Liver (tissue), 9 donors: ENCODE data around the gene MAGEB5. TPM values are rescaled to one million over a fixed set of nuclear protein-coding genes. Genes with fewer than 3 reads are reported as not detected.
"Not testable (repeated sequence)": the region's sequence is repeated elsewhere in the genome, so short reads cannot be mapped to it uniquely, and the experiment has no call there.

Experiments
- DNase-seq: peaks from one replicate; pipeline ENCODE4 v3.0.0-alpha.2; 2017; ENCODE audit warnings: low spot score
- H3K27ac ChIP-seq, 2 donors: one replicate each; pipeline ENCODE4 v1.7.0; 2013; ENCODE audit warnings: inconsistent platforms in 2 of 2, low read length in 2 of 2, control low read depth in 1 of 2, low read depth in 1 of 2, mild to moderate bottlenecking in 1 of 2
- H3K27me3 ChIP-seq, 4 donors: one replicate each; pipeline versions ENCODE4 v1.6.1 to v1.7.0; 2013; ENCODE audit warnings: low read length in 3 of 4, inconsistent platforms in 1 of 4, mild to moderate bottlenecking in 1 of 4, moderate library complexity in 1 of 4; ENCODE audit not compliant: control insufficient read depth in 4 of 4, insufficient read depth in 4 of 4
- H3K36me3 ChIP-seq, 4 donors: one replicate each; pipeline versions ENCODE4 v1.6.1 to v1.7.0; 2013; ENCODE audit warnings: low read length in 3 of 4, mild to moderate bottlenecking in 3 of 4, low read depth in 1 of 4, moderate library complexity in 1 of 4; ENCODE audit not compliant: control insufficient read depth in 4 of 4, insufficient read depth in 3 of 4
- H3K4me1 ChIP-seq, 4 donors: one replicate each; pipeline versions ENCODE4 v1.6.1 to v1.7.0; 2013; ENCODE audit warnings: low read length in 3 of 4, mild to moderate bottlenecking in 3 of 4, moderate library complexity in 1 of 4; ENCODE audit not compliant: control insufficient read depth in 4 of 4, insufficient read depth in 4 of 4
- H3K4me3 ChIP-seq, 3 donors: one replicate each; pipeline versions ENCODE4 v1.6.1 to v1.7.0; 2013; ENCODE audit warnings: low read length in 3 of 3, control low read depth in 1 of 3, low read depth in 1 of 3, mild to moderate bottlenecking in 1 of 3
- H3K9ac ChIP-seq, 2 donors: one replicate each; pipeline ENCODE4 v1.7.0; 2013; ENCODE audit warnings: low read length in 2 of 2, mild to moderate bottlenecking in 2 of 2, moderate library complexity in 2 of 2, control low read depth in 1 of 2, low read depth in 1 of 2
- H3K9me3 ChIP-seq, 4 donors: one replicate each; pipeline versions ENCODE4 v1.6.1 to v1.7.0; 2013; ENCODE audit warnings: low read length in 3 of 4; ENCODE audit not compliant: control insufficient read depth in 4 of 4
- EGR1 ChIP-seq, 2 donors: IDR thresholded peaks; 2 replicates each; pipeline ENCODE4 v1.6.1; 2016 to 2018; ENCODE audit warnings: antibody characterized with exemption in 2 of 2, low read depth in 2 of 2
- FOXA1 ChIP-seq: IDR thresholded peaks from 2 replicates; pipeline ENCODE4 v1.6.1; 2016; ENCODE audit warnings: antibody characterized with exemption
- FOXA2 ChIP-seq: IDR thresholded peaks from 2 replicates; pipeline ENCODE4 v1.6.1; 2016; ENCODE audit warnings: antibody characterized with exemption
- GABPA ChIP-seq, 2 donors: IDR thresholded peaks in 1 of 2; conservative IDR thresholded peaks in 1 of 2; 2 replicates each; pipeline ENCODE4 v1.6.1; 2016; ENCODE audit warnings: antibody characterized with exemption in 2 of 2, mild to moderate bottlenecking in 1 of 2, moderate library complexity in 1 of 2
- HNF4A ChIP-seq, 2 donors: conservative IDR thresholded peaks; 2 replicates each; pipeline ENCODE4 v1.6.1; 2016; ENCODE audit warnings: antibody characterized with exemption in 2 of 2, mild to moderate bottlenecking in 2 of 2
- HNF4G ChIP-seq: IDR thresholded peaks from 2 replicates; pipeline ENCODE4 v1.6.1; 2016; ENCODE audit warnings: antibody characterized with exemption
- JUND ChIP-seq, 2 donors: IDR thresholded peaks; 2 replicates each; pipeline ENCODE4 v1.6.1; 2016; ENCODE audit warnings: antibody characterized with exemption in 2 of 2
- REST ChIP-seq: IDR thresholded peaks from 2 replicates; pipeline ENCODE4 v1.6.1; 2016; ENCODE audit warnings: antibody characterized with exemption, mild to moderate bottlenecking
- SP1 ChIP-seq: IDR thresholded peaks from 2 replicates; pipeline ENCODE4 v1.6.1; 2018; ENCODE audit warnings: antibody characterized with exemption, mild to moderate bottlenecking
- TAF1 ChIP-seq: conservative IDR thresholded peaks from 2 replicates; pipeline ENCODE4 v1.6.1; 2016; ENCODE audit warnings: antibody characterized with exemption, mild to moderate bottlenecking
- YY1 ChIP-seq: IDR thresholded peaks from 2 replicates; pipeline ENCODE4 v1.6.1; 2016; ENCODE audit warnings: antibody characterized with exemption, mild to moderate bottlenecking
- WGBS: extraction: QIAGEN DNeasy Blood & Tissue Kit; methylation state at CpG from one replicate; pipeline ENCODE4 v1.1.7; 2013; 5-methylcytosine and 5-hydroxymethylcytosine counted together
- polyA plus RNA-seq, 2 donors: library from polyadenylated mRNA; stranded (reverse) in 1 of 2; unstranded in 1 of 2; fragments of 200-250 nt in 1 of 2; fragments of >200 nt in 1 of 2; fragmentation: Nextera tagmentation in 1 of 2; extraction: Ambion mirVana in 1 of 2; gene quantifications; one replicate each; pipeline versions ENCODE4 v1.2.1 to v1.2.3, GENCODE V29; 2013 to 2015
- total RNA-seq, 2 donors: library from RNA; depleted of rRNA; stranded (reverse); fragments of >200 nt; gene quantifications; one replicate each; pipeline ENCODE4 v1.2.3, GENCODE V29; 2014
- donor health status: healthy.
- donor health status: healthy.
- donor health status: healthy.
- donor health status: healthy.
- donor health status: healthy.

The MAGEB5 gene
- total RNA-seq (not detected), polyA plus RNA-seq (not detected)

- Histone ChIP-seq H3K27ac (no peak within 1 kb of the TSS), H3K4me1 (no peaks in the 10 kb centered on the region), H3K9me3 (no peaks in the 10 kb centered on the region), H3K9ac (no peak within 1 kb of the TSS), H3K27me3 (no peaks in the 10 kb centered on the region), H3K36me3 (no peaks in the 10 kb centered on the region), H3K4me3 (no peak within 1 kb of the TSS)
- no peak for DNase-seq
- WGBS = 65% methylated on average over 5 of the region's 5 CpGs
- TF ChIP-seq YY1 = no peak
- no peak for TF ChIP-seq FOXA1
- TF ChIP-seq JUND (IDR thresholded peaks at IDR 0.05) = no peak
- no peak for TF ChIP-seq REST
- TF ChIP-seq GABPA (IDR thresholded peaks at IDR 0.05 in 1 of 2, conservative IDR thresholded peaks at IDR 0.05 in 1 of 2) = no peak
- no peak for TF ChIP-seq HNF4A (conservative IDR thresholded peaks at IDR 0.05)
- no peak for TF ChIP-seq FOXA2
Measured at GRCh38 chrX:26215869-26216268, at the start of gene MAGEB5. TSS of gene MAGEB5 (plus strand) at chrX:26216169. CDS start at chrX:26217302, 1,133 bp downstream.

GRCh38 chrX:26192204-26192603 is 23.8 kb upstream of the MAGEB5 start, which contains the start of gene MAGEB6:
TSS of gene MAGEB6 (plus strand) at chrX:26192440. CDS start at chrX:26193847, 1,407 bp downstream.
- H3K9me3 ChIP-seq = no peaks in the 10 kb centered on the region
- 88% methylated on average over 17 of the region's 17 CpGs for WGBS
- no peak within 1 kb of the TSS for H3K9ac ChIP-seq
- H3K36me3 ChIP-seq = no peaks in the 10 kb centered on the region
- H3K27ac ChIP-seq = no peak within 1 kb of the TSS
- no peak within 1 kb of the TSS for H3K4me3 ChIP-seq
- no peaks in the 10 kb centered on the region for H3K27me3 ChIP-seq
- no peak for TF ChIP-seq GABPA (IDR thresholded peaks at IDR 0.05 in 1 of 2, conservative IDR thresholded peaks at IDR 0.05 in 1 of 2)
- TF ChIP-seq HNF4G = no peak
- TF ChIP-seq YY1 = no peak
- H3K4me1 ChIP-seq = no peaks in the 10 kb centered on the region
- DNase-seq = no peak

GRCh38 chrX:26203561-26203960 is 12.4 kb upstream of the MAGEB5 start:
- H3K4me1 ChIP-seq = no peaks in the 10 kb centered on the region
- DNase-seq = no peak
- no peak overlapping the region for H3K4me3 ChIP-seq
- no peak overlapping the region for H3K27ac ChIP-seq
- H3K9ac ChIP-seq = no peak overlapping the region
- peaks cover 0 to 2% (median 0%) of the 10 kb centered on the region in 4 donors for H3K9me3 ChIP-seq
- TF ChIP-seq FOXA2 = no peak
- TF ChIP-seq YY1 = no peak
- TF ChIP-seq SP1 = no peak
- TF ChIP-seq TAF1 = no peak
- no peak for TF ChIP-seq FOXA1
- no peak for TF ChIP-seq HNF4A (conservative IDR thresholded peaks at IDR 0.05)
- no peak for TF ChIP-seq EGR1 (IDR thresholded peaks at IDR 0.05; ENCODE audit: low read depth in 2 of 2)
- H3K36me3 ChIP-seq = no peaks in the 10 kb centered on the region
- H3K27me3 ChIP-seq = no peaks in the 10 kb centered on the region

GRCh38 chrX:26204717-26205116 is 11.3 kb upstream of the MAGEB5 start:
- 93% methylated on average over 27 of the region's 27 CpGs for WGBS
- H3K27me3 ChIP-seq, H3K4me1 ChIP-seq, DNase-seq, H3K27ac ChIP-seq, H3K36me3 ChIP-seq, H3K9me3 ChIP-seq, H3K4me3 ChIP-seq, H3K9ac ChIP-seq: not testable (repeated sequence)
